HepG2 (cell line): Measurements from ENCODE around the gene MS4A10.

Source experiments
- KDM1A ChIP-seq: IDR thresholded peaks from 2 replicates; pipeline ENCODE4 v1.6.1; 2016; ENCODE audit warnings: missing compliant biosample characterization
- POGZ ChIP-seq: sonication (generic); formaldehyde crosslinking; IDR thresholded peaks from 2 replicates; pipeline ENCODE4 v1.4.0; 2020; ENCODE audit warnings: mild to moderate bottlenecking, missing genetic modification reagents
- POLR2AphosphoS5 ChIP-seq: IDR thresholded peaks from 2 replicates; pipeline ENCODE4 v1.6.1; 2012; ENCODE audit warnings: low read depth, low read length
- SALL1 ChIP-seq: sonication (generic); formaldehyde crosslinking; IDR thresholded peaks from 2 replicates; pipeline ENCODE4 v1.8.0; 2022; ENCODE audit warnings: mild to moderate bottlenecking, missing genetic modification reagents
- SP1 ChIP-seq, 2 experiments: fragments of 450-650 bp in 1 of 2; sonication (generic) in 1 of 2; formaldehyde crosslinking in 1 of 2; IDR thresholded peaks; 2 replicates each; pipeline versions ENCODE4 v1.4.0 to v1.6.1; 2016 to 2020; ENCODE audit warnings: missing genetic modification reagents in 1 of 2
- TEAD3 ChIP-seq: optimal IDR thresholded peaks from 2 replicates; pipeline ENCODE3; 2016; ENCODE audit warnings: borderline replicate concordance
- ZMYM4 ChIP-seq: sonication (generic); formaldehyde crosslinking; IDR thresholded peaks from 2 replicates; pipeline ENCODE4 v1.8.1; 2023; ENCODE audit warnings: mild to moderate bottlenecking, missing genetic modification reagents
- TF ChIP-seq, protein P1 (sequence below): sonication (generic); formaldehyde crosslinking; IDR thresholded peaks from 2 replicates; pipeline ENCODE4 v1.5.0; 2020; ENCODE audit warnings: mild to moderate bottlenecking, missing genetic modification reagents, moderate library complexity
- TF ChIP-seq, protein P2 (sequence below): IDR thresholded peaks from 2 replicates; pipeline ENCODE4 v1.6.1; 2016; ENCODE audit warnings: missing compliant biosample characterization, missing genetic modification reagents, borderline replicate concordance
- TF ChIP-seq, protein P3 (sequence below): sonication (generic); IDR thresholded peaks from 2 replicates; pipeline ENCODE4 v1.6.1; 2016; ENCODE audit warnings: low read depth, borderline replicate concordance

- TF ChIP-seq, protein P1, sequence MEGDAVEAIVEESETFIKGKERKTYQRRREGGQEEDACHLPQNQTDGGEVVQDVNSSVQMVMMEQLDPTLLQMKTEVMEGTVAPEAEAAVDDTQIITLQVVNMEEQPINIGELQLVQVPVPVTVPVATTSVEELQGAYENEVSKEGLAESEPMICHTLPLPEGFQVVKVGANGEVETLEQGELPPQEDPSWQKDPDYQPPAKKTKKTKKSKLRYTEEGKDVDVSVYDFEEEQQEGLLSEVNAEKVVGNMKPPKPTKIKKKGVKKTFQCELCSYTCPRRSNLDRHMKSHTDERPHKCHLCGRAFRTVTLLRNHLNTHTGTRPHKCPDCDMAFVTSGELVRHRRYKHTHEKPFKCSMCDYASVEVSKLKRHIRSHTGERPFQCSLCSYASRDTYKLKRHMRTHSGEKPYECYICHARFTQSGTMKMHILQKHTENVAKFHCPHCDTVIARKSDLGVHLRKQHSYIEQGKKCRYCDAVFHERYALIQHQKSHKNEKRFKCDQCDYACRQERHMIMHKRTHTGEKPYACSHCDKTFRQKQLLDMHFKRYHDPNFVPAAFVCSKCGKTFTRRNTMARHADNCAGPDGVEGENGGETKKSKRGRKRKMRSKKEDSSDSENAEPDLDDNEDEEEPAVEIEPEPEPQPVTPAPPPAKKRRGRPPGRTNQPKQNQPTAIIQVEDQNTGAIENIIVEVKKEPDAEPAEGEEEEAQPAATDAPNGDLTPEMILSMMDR (CRISPR knock-in tag), result no peak
- no peak for TF ChIP-seq ZMYM4 (CRISPR knock-in tag)
- TF ChIP-seq SP1 (IDR thresholded peaks at IDR 0.05), result no peak
- no peak for TF ChIP-seq SP1 (CRISPR knock-in tag; IDR thresholded peaks at IDR 0.05)
- no peak for TF ChIP-seq SALL1 (CRISPR knock-in tag)
- TF ChIP-seq TEAD3 (CRISPR knock-in tag), result no peak
- TF ChIP-seq KDM1A, result no peak
- TF ChIP-seq, protein P2, sequence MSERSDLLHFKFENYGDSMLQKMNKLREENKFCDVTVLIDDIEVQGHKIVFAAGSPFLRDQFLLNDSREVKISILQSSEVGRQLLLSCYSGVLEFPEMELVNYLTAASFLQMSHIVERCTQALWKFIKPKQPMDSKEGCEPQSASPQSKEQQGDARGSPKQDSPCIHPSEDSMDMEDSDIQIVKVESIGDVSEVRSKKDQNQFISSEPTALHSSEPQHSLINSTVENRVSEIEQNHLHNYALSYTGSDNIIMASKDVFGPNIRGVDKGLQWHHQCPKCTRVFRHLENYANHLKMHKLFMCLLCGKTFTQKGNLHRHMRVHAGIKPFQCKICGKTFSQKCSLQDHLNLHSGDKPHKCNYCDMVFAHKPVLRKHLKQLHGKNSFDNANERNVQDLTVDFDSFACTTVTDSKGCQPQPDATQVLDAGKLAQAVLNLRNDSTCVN (CRISPR knock-in tag), result no peak
- TF ChIP-seq POLR2AphosphoS5, result no peak
- TF ChIP-seq, protein P3, sequence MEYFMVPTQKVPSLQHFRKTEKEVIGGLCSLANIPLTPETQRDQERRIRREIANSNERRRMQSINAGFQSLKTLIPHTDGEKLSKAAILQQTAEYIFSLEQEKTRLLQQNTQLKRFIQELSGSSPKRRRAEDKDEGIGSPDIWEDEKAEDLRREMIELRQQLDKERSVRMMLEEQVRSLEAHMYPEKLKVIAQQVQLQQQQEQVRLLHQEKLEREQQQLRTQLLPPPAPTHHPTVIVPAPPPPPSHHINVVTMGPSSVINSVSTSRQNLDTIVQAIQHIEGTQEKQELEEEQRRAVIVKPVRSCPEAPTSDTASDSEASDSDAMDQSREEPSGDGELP, result no peak
- no peak for TF ChIP-seq POGZ (CRISPR knock-in tag)
Measured at GRCh38 chr11:60744114-60744513, 41.0 kb upstream of the MS4A10 start.
